HG03103 (cell line): ENCODE measurements around the gene WDTC1.

Experiments used
- ATAC-seq: cut with Tn5 transposase; IDR thresholded peaks from one replicate; pipeline ENCODE4 v1.9.1; 2021; ENCODE audit warnings: low read depth; ENCODE audit not compliant: unreplicated experiment

WDTC1 gene

GRCh38 chr1:27332536-27333281 is 98.3 kb downstream of the WDTC1 start:
- no peak for ATAC-seq

GRCh38 chr1:27333717-27334279 is 99.4 kb downstream of the WDTC1 start:
- no peak for ATAC-seq

- no peak for ATAC-seq
Observed at GRCh38 chr1:27335506-27336422, 101.3 kb downstream of the WDTC1 start.

- no peak for ATAC-seq
Observed at GRCh38 chr1:27336756-27337155, 102.3 kb downstream of the WDTC1 start.

GRCh38 chr1:27338751-27339150 is 104.3 kb downstream of the WDTC1 start:
- ATAC-seq: no peak

- no peak for ATAC-seq
Observed at GRCh38 chr1:27339213-27339612, 104.8 kb downstream of the WDTC1 start.

GRCh38 chr1:27341525-27342252 is 107.3 kb downstream of the WDTC1 start, which contains the start of gene SYTL1:
Gene SYTL1 (plus strand): TSS chr1:27342022. CDS start chr1:27345335, 3,313 bp downstream.
- ATAC-seq: peak; percentile 53

- ATAC-seq: no peak
Observed at GRCh38 chr1:27342391-27342777, 108.0 kb downstream of the WDTC1 start.

GRCh38 chr1:27342778-27343638 is 108.6 kb downstream of the WDTC1 start:
- ATAC-seq: no peak

GRCh38 chr1:27343639-27344025 is 109.2 kb downstream of the WDTC1 start:
- ATAC-seq: no peak

- ATAC-seq: no peak
Observed at GRCh38 chr1:27345272-27345671, 110.8 kb downstream of the WDTC1 start.

- ATAC-seq: no peak
Observed at GRCh38 chr1:27346357-27346756, 111.9 kb downstream of the WDTC1 start.

GRCh38 chr1:27346991-27347624 is 112.7 kb downstream of the WDTC1 start:
- no peak for ATAC-seq

GRCh38 chr1:27348861-27349783 is 114.7 kb downstream of the WDTC1 start:
- ATAC-seq: no peak

- no peak for ATAC-seq
Observed at GRCh38 chr1:27349784-27350662, 115.6 kb downstream of the WDTC1 start.

GRCh38 chr1:27350663-27351540 is 116.5 kb downstream of the WDTC1 start:
- no peak for ATAC-seq
